Measurements from ENCODE around the gene CSH1.
"Not testable (repeated sequence)": the region's sequence is repeated elsewhere in the genome, so short reads cannot be mapped to it uniquely, and the experiment has no call there.

The CSH1 gene

GRCh38 chr17:63896524-63897354 is at the start of gene CSH1:
TSS of gene CSH1 (minus strand) at chr17:63896574. CDS start at chr17:63896511, 63 bp downstream.
- not testable (repeated sequence) for DNase-seq (ENCODE audit: low spot score)

- DNase-seq (ENCODE audit: low spot score), result no peak
These were observed 49.5 kb upstream of the CSH1 start for GRCh38 chr17:63945784-63946439.

- DNase-seq (ENCODE audit: low spot score), result no peak
These were observed 48.5 kb upstream of the CSH1 start for GRCh38 chr17:63944736-63945499.

- DNase-seq (ENCODE audit: low spot score), result no peak
These were observed 47.4 kb upstream of the CSH1 start for GRCh38 chr17:63943745-63944144.

GRCh38 chr17:63942309-63942985 is 46.1 kb upstream of the CSH1 start:
- DNase-seq (ENCODE audit: low spot score), result no peak

- DNase-seq (ENCODE audit: low spot score), result no peak
These were observed 45.4 kb upstream of the CSH1 start for GRCh38 chr17:63941751-63942150.

GRCh38 chr17:63941162-63941561 is 44.8 kb upstream of the CSH1 start:
- DNase-seq (ENCODE audit: low spot score), result no peak

GRCh38 chr17:63940584-63940983 is 44.2 kb upstream of the CSH1 start:
- DNase-seq (ENCODE audit: low spot score), result no peak

GRCh38 chr17:63939884-63940283 is 43.5 kb upstream of the CSH1 start:
- DNase-seq (ENCODE audit: low spot score), result no peak

GRCh38 chr17:63939401-63939800 is 43.0 kb upstream of the CSH1 start:
- DNase-seq (ENCODE audit: low spot score), result no peak

- no peak for DNase-seq (ENCODE audit: low spot score)
These were observed 41.5 kb upstream of the CSH1 start for GRCh38 chr17:63937920-63938319.

GRCh38 chr17:63937319-63937718 is 40.9 kb upstream of the CSH1 start:
- no peak for DNase-seq (ENCODE audit: low spot score)

GRCh38 chr17:63934183-63935112 is 38.1 kb upstream of the CSH1 start:
- DNase-seq (ENCODE audit: low spot score), result no peak

GRCh38 chr17:63933598-63933997 is 37.2 kb upstream of the CSH1 start:
- no peak for DNase-seq (ENCODE audit: low spot score)

GRCh38 chr17:63932721-63933120 is 36.3 kb upstream of the CSH1 start:
- no peak for DNase-seq (ENCODE audit: low spot score)

- peak; percentile 39 for DNase-seq (ENCODE audit: low spot score)
These were observed 35.7 kb upstream of the CSH1 start, which contains the start of gene CD79B for GRCh38 chr17:63931981-63932561. TSS of gene CD79B (minus strand) at chr17:63932331. CDS start at chr17:63932261, 70 bp downstream.

GRCh38 chr17:63930951-63931575 is 34.7 kb upstream of the CSH1 start:
- DNase-seq (ENCODE audit: low spot score), result peak; percentile 65

GRCh38 chr17:63929860-63930766 is 33.7 kb upstream of the CSH1 start:
- DNase-seq (ENCODE audit: low spot score), result no peak

Measured in CD4-positive, alpha-beta T cell treated with Interleukin-6 at 100 ng/mL for 8 hours (primary cell).